ENCODE measurements around the gene SDF4.

- TF ChIP-seq CTCF (conservative IDR thresholded peaks at IDR 0.05; ENCODE audit: low read depth, low read length) (no peak), CEBPB (IDR thresholded peaks at IDR 0.05; ENCODE audit: low read depth, low read length) (no peak), RAD21 (IDR thresholded peaks at IDR 0.05; ENCODE audit: low read length) (no peak), POLR2A (IDR thresholded peaks at IDR 0.05; ENCODE audit: low read depth, low read length) (no peak)
Observed at GRCh38 chr1:1171161-1171545, 60.6 kb downstream of the SDF4 start.

Data from IMR-90 (cell line).